DOHH2 (cell line): ENCODE results near the gene TTF1.

Source experiments
- H3F3A ChIP-seq: fragments of 200-600 bp; sonication (generic), shearing (Covaris generic); 2 replicates; pipeline ENCODE4 v1.6.0; 2016; ENCODE audit warnings: antibody characterized with exemption, mild to moderate bottlenecking; ENCODE audit not compliant: control insufficient read depth, insufficient read depth
- H3K27ac ChIP-seq: fragments of 200-600 bp; sonication (generic); 2 replicates; pipeline ENCODE4 v1.5.1; 2014; ENCODE audit warnings: low read depth, mild to moderate bottlenecking, low read length, moderate library complexity
- H3K27me3 ChIP-seq: fragments of 200-600 bp; sonication (generic); 2 replicates; pipeline ENCODE4 v1.6.1; 2014; ENCODE audit warnings: mild to moderate bottlenecking, low read length, mixed read lengths; ENCODE audit not compliant: control insufficient read depth
- H3K36me3 ChIP-seq: fragments of 200-600 bp; sonication (generic); 2 replicates; pipeline ENCODE4 v1.6.1; 2014; ENCODE audit warnings: mild to moderate bottlenecking, low read length, moderate library complexity, mixed read lengths; ENCODE audit not compliant: control insufficient read depth
- H3K4me1 ChIP-seq: fragments of 200-600 bp; sonication (generic); 2 replicates; pipeline ENCODE4 v1.6.1; 2014; ENCODE audit warnings: mild to moderate bottlenecking, low read length, mixed read lengths; ENCODE audit not compliant: control insufficient read depth
- H3K4me2 ChIP-seq: fragments of 200-600 bp; sonication (generic); 2 replicates; pipeline ENCODE4 v1.6.0; 2014; ENCODE audit warnings: mild to moderate bottlenecking, low read length, moderate library complexity
- H3K4me3 ChIP-seq: fragments of 200-600 bp; sonication (generic); 2 replicates; pipeline ENCODE4 v1.5.1; 2014; ENCODE audit warnings: mild to moderate bottlenecking, low read length, mixed read lengths
- H3K79me2 ChIP-seq: fragments of 200-600 bp; sonication (generic); 2 replicates; pipeline ENCODE4 v1.6.1; 2014; ENCODE audit warnings: mild to moderate bottlenecking, low read length, mixed read lengths; ENCODE audit not compliant: control insufficient read depth
- H3K9me2 ChIP-seq: fragments of 200-600 bp; sonication (generic); replicated peaks from 2 replicates; pipeline ENCODE4 v1.6.1; 2014; ENCODE audit warnings: mild to moderate bottlenecking, low read length, mixed read lengths; ENCODE audit not compliant: control insufficient read depth
- H3K9me3 ChIP-seq: fragments of 200-600 bp; sonication (generic); 2 replicates; pipeline ENCODE4 v1.6.1; 2014; ENCODE audit warnings: antibody characterized with exemption, low read length, mixed read lengths; ENCODE audit not compliant: control insufficient read depth, insufficient read depth
- H4K20me1 ChIP-seq: fragments of 200-600 bp; sonication (generic); 2 replicates; pipeline ENCODE4 v1.6.0; 2014; ENCODE audit warnings: low read depth, mild to moderate bottlenecking, antibody characterized with exemption, low read length, moderate library complexity; ENCODE audit not compliant: control insufficient read depth, insufficient read depth
- CTCF ChIP-seq: fragments of 200-600 bp; sonication (generic); IDR thresholded peaks from one replicate; pipeline ENCODE4 v1.5.1; 2014; ENCODE audit warnings: antibody characterized with exemption, mild to moderate bottlenecking, low read depth, low read length; ENCODE audit not compliant: poor library complexity, severe bottlenecking
- EZH2phosphoT487 ChIP-seq: fragments of 200-600 bp; sonication (generic); IDR thresholded peaks from 2 replicates; pipeline ENCODE4 v1.6.1; 2017; ENCODE audit warnings: borderline replicate concordance, mild to moderate bottlenecking, antibody characterized with exemption, low read length, moderate library complexity, mixed read lengths

The TTF1 gene

GRCh38 chr9:132406554-132407122 is at the start of gene TTF1:
Gene TTF1 (minus strand): TSS chr9:132406840. CDS start chr9:132402821, 4,019 bp downstream.
- TF ChIP-seq EZH2phosphoT487 (no peak), CTCF (no peak)
- peak within 1 kb of the TSS; percentile 53 for H3K27ac ChIP-seq
- H3K4me2 ChIP-seq: peak within 1 kb of the TSS; percentile 82
- peaks cover 14% of the 10 kb centered on the region for H4K20me1 ChIP-seq
- H3K36me3 ChIP-seq: peaks cover 25% of the 10 kb centered on the region
- H3K9me2 ChIP-seq: no peaks in the 10 kb centered on the region
- H3K4me1 ChIP-seq: peaks cover 59% of the 10 kb centered on the region
- peaks cover 7% of the 10 kb centered on the region for H3F3A ChIP-seq
- peaks cover 49% of the 10 kb centered on the region for H3K79me2 ChIP-seq
- H3K4me3 ChIP-seq: peak within 1 kb of the TSS; percentile 92
- no peaks in the 10 kb centered on the region for H3K9me3 ChIP-seq
- H3K27me3 ChIP-seq: peaks cover 18% of the 10 kb centered on the region

GRCh38 chr9:132456241-132456640 is 49.6 kb upstream of the TTF1 start:
- no peaks in the 10 kb centered on the region for H3K9me3 ChIP-seq
- no peak for TF ChIP-seq CTCF
- TF ChIP-seq EZH2phosphoT487: no peak
- H4K20me1 ChIP-seq: no peaks in the 10 kb centered on the region
- H3F3A ChIP-seq: no peaks in the 10 kb centered on the region
- H3K4me2 ChIP-seq: no peak overlapping the region
- no peaks in the 10 kb centered on the region for H3K27me3 ChIP-seq
- no peaks in the 10 kb centered on the region for H3K36me3 ChIP-seq
- H3K4me3 ChIP-seq: no peak overlapping the region
- no peaks in the 10 kb centered on the region for H3K79me2 ChIP-seq
- no peak overlapping the region for H3K27ac ChIP-seq
- H3K4me1 ChIP-seq: no peaks in the 10 kb centered on the region
- H3K9me2 ChIP-seq: no peaks in the 10 kb centered on the region

GRCh38 chr9:132451276-132451675 is 44.6 kb upstream of the TTF1 start:
- H3K79me2 ChIP-seq: no peaks in the 10 kb centered on the region
- H3K4me2 ChIP-seq: no peak overlapping the region
- H4K20me1 ChIP-seq: no peaks in the 10 kb centered on the region
- no peak for TF ChIP-seq CTCF
- no peaks in the 10 kb centered on the region for H3K36me3 ChIP-seq
- H3K9me3 ChIP-seq: no peaks in the 10 kb centered on the region
- no peak overlapping the region for H3K27ac ChIP-seq
- H3K4me3 ChIP-seq: no peak overlapping the region
- no peaks in the 10 kb centered on the region for H3K9me2 ChIP-seq
- no peaks in the 10 kb centered on the region for H3F3A ChIP-seq
- no peaks in the 10 kb centered on the region for H3K27me3 ChIP-seq
- no peaks in the 10 kb centered on the region for H3K4me1 ChIP-seq

GRCh38 chr9:132447902-132448301 is 41.3 kb upstream of the TTF1 start:
- H3K9me3 ChIP-seq: no peaks in the 10 kb centered on the region
- no peaks in the 10 kb centered on the region for H3K9me2 ChIP-seq
- H3K4me2 ChIP-seq: no peak overlapping the region
- H4K20me1 ChIP-seq: no peaks in the 10 kb centered on the region
- no peaks in the 10 kb centered on the region for H3K4me1 ChIP-seq
- no peaks in the 10 kb centered on the region for H3K36me3 ChIP-seq
- H3K4me3 ChIP-seq: no peak overlapping the region
- H3K27ac ChIP-seq: no peak overlapping the region
- no peaks in the 10 kb centered on the region for H3K27me3 ChIP-seq
- no peaks in the 10 kb centered on the region for H3F3A ChIP-seq
- H3K79me2 ChIP-seq: no peaks in the 10 kb centered on the region
- no peak for TF ChIP-seq CTCF
- TF ChIP-seq EZH2phosphoT487: no peak
